HEK293T (cell line): ENCODE measurements around the gene ILDR2.

ENCODE experiments used
- CTCF ChIA-PET: fragments of 350-600 bp; formaldehyde crosslinking; extraction: SDS; loops from one replicate; lab custom pipeline; 2021; ENCODE audit warnings: antibody characterized with exemption, inconsistent platforms; lab: Yijun Ruan, JAX
- POLR2A ChIA-PET: fragments of 350-600 bp; formaldehyde crosslinking; extraction: SDS; loops from one replicate; lab custom pipeline; 2020; ENCODE audit warnings: antibody characterized with exemption, inconsistent platforms; lab: Yijun Ruan, JAX
- DNase-seq: peaks from one replicate; pipeline ENCODE4 v3.0.0; 2012; ENCODE audit warnings: mixed read lengths; ENCODE audit errors: extremely low spot score
- ARNT ChIP-seq: fragments of 450-650 bp; IDR thresholded peaks from 2 replicates; pipeline ENCODE4 v1.6.1; 2017; ENCODE audit warnings: mild to moderate bottlenecking
- BHLHE40 ChIP-seq: fragments of 450-650 bp; IDR thresholded peaks from 2 replicates; pipeline ENCODE4 v1.6.1; 2016; ENCODE audit warnings: mild to moderate bottlenecking, moderate library complexity, borderline replicate concordance
- CTBP1 ChIP-seq: fragments of 450-650 bp; IDR thresholded peaks from 2 replicates; pipeline ENCODE4 v1.6.1; 2016; ENCODE audit warnings: borderline replicate concordance
- ELF4 ChIP-seq: fragments of 450-650 bp; IDR thresholded peaks from 2 replicates; pipeline ENCODE4 v1.6.1; 2017; ENCODE audit warnings: antibody characterized with exemption
- FOXA1 ChIP-seq: fragments of 450-650 bp; IDR thresholded peaks from 2 replicates; pipeline ENCODE4 v1.6.1; 2016; ENCODE audit warnings: mild to moderate bottlenecking
- FOXK2 ChIP-seq: fragments of 450-650 bp; IDR thresholded peaks from 2 replicates; pipeline ENCODE4 v1.6.1; 2016; ENCODE audit warnings: mild to moderate bottlenecking
- FOXM1 ChIP-seq: fragments of 450-650 bp; IDR thresholded peaks from 2 replicates; pipeline ENCODE4 v1.6.1; 2017; ENCODE audit warnings: mild to moderate bottlenecking, borderline replicate concordance
- HDGF ChIP-seq: fragments of 450-650 bp; IDR thresholded peaks from 2 replicates; pipeline ENCODE4 v1.6.1; 2017; ENCODE audit warnings: antibody characterized with exemption, borderline replicate concordance
- L3MBTL2 ChIP-seq: fragments of 450-650 bp; conservative IDR thresholded peaks from 2 replicates; pipeline ENCODE4 v1.6.1; 2016; ENCODE audit warnings: mild to moderate bottlenecking
- LEF1 ChIP-seq: fragments of 450-650 bp; IDR thresholded peaks from 2 replicates; pipeline ENCODE4 v1.6.1; 2017; ENCODE audit warnings: mild to moderate bottlenecking, borderline replicate concordance
- NFRKB ChIP-seq: fragments of 450-650 bp; IDR thresholded peaks from 2 replicates; pipeline ENCODE4 v1.6.1; 2016; ENCODE audit warnings: mild to moderate bottlenecking, moderate library complexity
- PKNOX1 ChIP-seq: fragments of 450-650 bp; IDR thresholded peaks from 2 replicates; pipeline ENCODE4 v1.6.1; 2016
- SUZ12 ChIP-seq: fragments of 450-650 bp; IDR thresholded peaks from 2 replicates; pipeline ENCODE4 v1.6.1; 2016; ENCODE audit warnings: mild to moderate bottlenecking
- TARDBP ChIP-seq: fragments of 450-650 bp; IDR thresholded peaks from 2 replicates; pipeline ENCODE4 v1.6.1; 2016
- ZNF384 ChIP-seq: fragments of 450-650 bp; IDR thresholded peaks from 2 replicates; pipeline ENCODE4 v1.6.1; 2016

The ILDR2 gene

GRCh38 chr1:166937962-166938361, 37.4 kb downstream of the ILDR2 start:
- TF ChIP-seq ZNF384 (no peak), FOXA1 (no peak), FOXK2 (no peak), PKNOX1 (no peak), BHLHE40 (no peak), NFRKB (no peak), LEF1 (no peak), ARNT (no peak), HDGF (no peak), L3MBTL2 (no peak), SUZ12 (no peak), ELF4 (no peak), TARDBP (no peak), FOXM1 (no peak)
- no peak for DNase-seq
- POLR2A ChIA-PET: no interaction called here
- CTCF ChIA-PET: interaction anchor here (0.5 kb wide), 1 partner anchor 18 kb away, joined by 4 read pairs; no protein-coding TSS in a partner anchor

- ChIA-PET POLR2A (no interaction called here), CTCF (interaction anchor here (0.5 kb wide), 1 partner anchor 19 kb away, joined by 4 read pairs; no protein-coding TSS in a partner anchor)
- no peak for DNase-seq
- no peak for TF ChIP-seq HDGF
These were observed 38.0 kb downstream of the ILDR2 start for GRCh38 chr1:166937329-166937728.

- TF ChIP-seq TARDBP (no peak), SUZ12 (no peak), L3MBTL2 (no peak), LEF1 (no peak), NFRKB (no peak), HDGF (no peak), FOXA1 (no peak), ZNF384 (no peak)
- CTCF ChIA-PET: interaction anchor here (0.8 kb wide), 1 partner anchor 124 kb away, joined by 3 read pairs; no protein-coding TSS in a partner anchor
These were observed 41.7 kb downstream of the ILDR2 start for GRCh38 chr1:166933633-166934032.

GRCh38 chr1:166933140-166933539, 42.2 kb downstream of the ILDR2 start:
- ChIA-PET POLR2A (no interaction called here), CTCF (interaction anchor here (0.8 kb wide), 1 partner anchor 124 kb away, joined by 3 read pairs; no protein-coding TSS in a partner anchor)
- no peak for TF ChIP-seq FOXM1
- TF ChIP-seq ZNF384: no peak
- TF ChIP-seq SUZ12: no peak
- TF ChIP-seq PKNOX1: no peak
- DNase-seq: no peak

More at GRCh38 chr1:166933633-166934032, 41.7 kb downstream of the ILDR2 start:
- DNase-seq: no peak
- POLR2A ChIA-PET: no interaction called here

- CTCF ChIA-PET: no interaction called here
- POLR2A ChIA-PET: no interaction called here
- no peak for TF ChIP-seq L3MBTL2
- no peak for TF ChIP-seq ELF4
- no peak for TF ChIP-seq NFRKB
- TF ChIP-seq CTBP1: no peak
- no peak for TF ChIP-seq FOXA1
- no peak for TF ChIP-seq SUZ12
- no peak for TF ChIP-seq PKNOX1
- no peak for TF ChIP-seq BHLHE40
- no peak for DNase-seq
These were observed 45.4 kb downstream of the ILDR2 start for GRCh38 chr1:166929911-166930310.

GRCh38 chr1:166927701-166928100, 47.6 kb downstream of the ILDR2 start:
- ChIA-PET CTCF (interaction anchor here (1.0 kb wide), 1 partner anchor 41 kb away, joined by 3 read pairs; no protein-coding TSS in a partner anchor), POLR2A (no interaction called here)
- no peak for TF ChIP-seq FOXK2
- no peak for TF ChIP-seq LEF1
- no peak for TF ChIP-seq TARDBP
- TF ChIP-seq NFRKB: no peak
- TF ChIP-seq HDGF: no peak
- TF ChIP-seq BHLHE40: no peak
- TF ChIP-seq ELF4: no peak
- no peak for TF ChIP-seq SUZ12
- TF ChIP-seq FOXA1: no peak
- TF ChIP-seq CTBP1: no peak
- DNase-seq: no peak

- POLR2A ChIA-PET: no interaction called here
- TF ChIP-seq BHLHE40 (no peak), L3MBTL2 (no peak), PKNOX1 (no peak), SUZ12 (no peak), FOXA1 (no peak), FOXM1 (no peak)
- CTCF ChIA-PET: interaction anchor here (1.2 kb wide), 1 partner anchor 9 kb away, joined by 5 read pairs; no protein-coding TSS in a partner anchor
- no peak for DNase-seq
These were observed 49.4 kb downstream of the ILDR2 start for GRCh38 chr1:166925810-166926478.
